Measurements from ENCODE around the gene SEC22B.
"Not testable (repeated sequence)": the region's sequence is repeated elsewhere in the genome, so short reads cannot be mapped to it uniquely, and the experiment has no call there.

Gene SEC22B

GRCh38 chr1:120113134-120113533 is 63.2 kb downstream of the SEC22B start:
- H3K4me3 Mint-ChIP-seq; H3K27me3 Mint-ChIP-seq; H3K27ac Mint-ChIP-seq; H3K36me3 Mint-ChIP-seq (ENCODE audit: low read depth); H3K9me3 Mint-ChIP-seq; intact Hi-C loops (cut with micrococcal nuclease): not testable (repeated sequence)
- H3K4me1 Mint-ChIP-seq (ENCODE audit: low read depth): peaks cover 13% of the 10 kb centered on the region

DNA sequence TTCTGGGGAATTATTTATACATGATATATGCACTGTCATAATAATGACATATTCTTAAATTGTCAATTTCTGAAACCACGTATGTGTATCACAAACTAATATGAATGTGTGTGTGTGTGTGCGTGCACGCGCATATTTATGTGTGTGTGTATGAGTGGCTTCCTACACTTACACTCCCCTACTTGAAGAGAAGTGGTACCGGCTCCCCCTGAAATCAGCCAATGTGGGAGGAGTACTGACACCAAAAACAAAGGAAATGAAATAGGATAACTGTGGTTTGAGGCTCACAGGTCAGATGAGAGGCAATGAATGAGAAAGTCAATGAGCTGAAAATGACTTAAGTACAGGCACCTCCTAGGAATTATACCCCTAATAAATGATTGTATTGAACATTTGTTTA is 64.1 kb downstream of the SEC22B start:
- H3K27ac Mint-ChIP-seq; H3K4me3 Mint-ChIP-seq; intact Hi-C loops (cut with micrococcal nuclease); H3K36me3 Mint-ChIP-seq (ENCODE audit: low read depth); H3K4me1 Mint-ChIP-seq (ENCODE audit: low read depth); H3K9me3 Mint-ChIP-seq; H3K27me3 Mint-ChIP-seq: not testable (repeated sequence)

DNA sequence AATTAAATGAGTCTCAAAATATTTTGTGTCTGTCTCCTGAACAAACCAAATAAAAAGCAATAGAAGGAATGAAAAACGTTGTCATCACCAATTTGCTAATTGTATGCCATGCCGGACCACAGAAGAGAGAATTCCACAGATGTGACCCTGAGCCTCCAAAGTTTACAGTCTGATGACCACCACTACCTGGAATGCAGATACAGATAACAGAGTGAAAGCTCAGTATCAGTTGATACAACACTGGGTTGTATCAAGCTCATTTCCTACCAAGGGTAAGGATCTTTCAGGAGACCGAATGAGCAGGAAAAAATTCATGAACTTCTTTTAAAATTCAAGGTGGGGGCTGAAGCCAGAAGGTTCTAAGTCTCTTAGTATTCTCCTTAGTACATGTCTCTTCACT is 64.5 kb downstream of the SEC22B start:
- H3K27me3 Mint-ChIP-seq; intact Hi-C loops (cut with micrococcal nuclease); H3K27ac Mint-ChIP-seq: not testable (repeated sequence)

GRCh38 chr1:120111008-120111407 is 65.3 kb downstream of the SEC22B start:
- intact Hi-C loops (cut with micrococcal nuclease); H3K36me3 Mint-ChIP-seq (ENCODE audit: low read depth); H3K27ac Mint-ChIP-seq; H3K27me3 Mint-ChIP-seq; H3K9me3 Mint-ChIP-seq; H3K4me1 Mint-ChIP-seq (ENCODE audit: low read depth); H3K4me3 Mint-ChIP-seq: not testable (repeated sequence)

More for the DNA sequence above, 64.5 kb downstream of the SEC22B start:
- not testable (repeated sequence) for H3K36me3 Mint-ChIP-seq (ENCODE audit: low read depth); H3K9me3 Mint-ChIP-seq; H3K4me3 Mint-ChIP-seq; H3K4me1 Mint-ChIP-seq (ENCODE audit: low read depth)

GRCh38 chr1:120109656-120110055 is 66.7 kb downstream of the SEC22B start:
- H3K9me3 Mint-ChIP-seq; H3K27me3 Mint-ChIP-seq; H3K27ac Mint-ChIP-seq; intact Hi-C loops (cut with micrococcal nuclease); H3K36me3 Mint-ChIP-seq (ENCODE audit: low read depth); H3K4me3 Mint-ChIP-seq: not testable (repeated sequence)
- peaks cover 12% of the 10 kb centered on the region for H3K4me1 Mint-ChIP-seq (ENCODE audit: low read depth)

DNA sequence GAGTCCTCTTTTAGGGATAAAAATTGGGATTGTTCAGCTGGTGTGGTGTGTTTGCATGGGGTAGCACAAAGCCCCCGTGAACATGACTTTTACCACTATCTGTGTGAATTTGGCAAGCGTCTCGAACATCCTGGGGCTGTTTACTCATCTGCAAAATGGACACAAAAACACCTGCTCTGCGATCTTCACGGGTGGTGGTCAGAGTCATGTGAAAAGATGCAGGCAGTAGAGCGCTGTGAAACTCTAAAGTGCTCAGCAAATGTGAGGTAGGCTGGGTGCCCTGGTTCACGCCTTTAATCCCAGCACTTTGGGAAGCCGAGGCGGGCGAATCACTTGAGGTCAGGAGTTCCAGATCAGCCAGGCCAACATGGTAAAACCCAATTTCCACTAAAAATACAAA is 67.1 kb downstream of the SEC22B start:
- H3K4me3 Mint-ChIP-seq: not testable (repeated sequence)

DNA sequence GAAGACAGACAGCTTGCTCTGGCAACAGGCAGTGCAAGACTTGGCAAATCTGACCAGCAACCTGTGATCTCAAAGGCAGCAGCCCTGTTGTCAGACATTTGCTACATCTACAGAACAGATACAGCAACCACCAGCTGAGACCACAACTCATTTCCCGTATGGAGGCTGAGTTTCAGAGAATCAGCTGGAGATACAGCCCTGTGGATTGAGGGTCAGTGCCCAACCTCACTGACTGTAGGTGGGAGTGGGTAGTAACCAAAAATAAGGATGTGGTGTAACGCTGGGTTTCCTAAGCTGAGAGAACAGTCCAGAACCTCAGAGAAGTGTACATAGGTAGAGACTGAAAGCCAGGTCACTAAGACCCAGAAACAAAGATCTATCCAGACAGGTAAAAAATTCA is 71.0 kb downstream of the SEC22B start:
- H3K4me1 Mint-ChIP-seq (ENCODE audit: low read depth): peaks cover 12% of the 10 kb centered on the region
- H3K27ac Mint-ChIP-seq; H3K4me3 Mint-ChIP-seq; H3K36me3 Mint-ChIP-seq (ENCODE audit: low read depth); intact Hi-C loops (cut with micrococcal nuclease); H3K27me3 Mint-ChIP-seq; H3K9me3 Mint-ChIP-seq: not testable (repeated sequence)

More for the DNA sequence above, 67.1 kb downstream of the SEC22B start:
- intact Hi-C loops (cut with micrococcal nuclease); H3K27ac Mint-ChIP-seq; H3K36me3 Mint-ChIP-seq (ENCODE audit: low read depth); H3K27me3 Mint-ChIP-seq; H3K9me3 Mint-ChIP-seq: not testable (repeated sequence)
- H3K4me1 Mint-ChIP-seq (ENCODE audit: low read depth): peaks cover 12% of the 10 kb centered on the region

GRCh38 chr1:120103768-120104167 is 72.6 kb downstream of the SEC22B start:
- H3K36me3 Mint-ChIP-seq (ENCODE audit: low read depth); H3K27me3 Mint-ChIP-seq; H3K27ac Mint-ChIP-seq; H3K9me3 Mint-ChIP-seq; H3K4me3 Mint-ChIP-seq; intact Hi-C loops (cut with micrococcal nuclease): not testable (repeated sequence)
- peaks cover 12% of the 10 kb centered on the region for H3K4me1 Mint-ChIP-seq (ENCODE audit: low read depth)

GRCh38 chr1:120101593-120101992 is 74.7 kb downstream of the SEC22B start:
- H3K27me3 Mint-ChIP-seq; intact Hi-C loops (cut with micrococcal nuclease); H3K36me3 Mint-ChIP-seq (ENCODE audit: low read depth); H3K4me3 Mint-ChIP-seq; H3K9me3 Mint-ChIP-seq; H3K27ac Mint-ChIP-seq: not testable (repeated sequence)
- H3K4me1 Mint-ChIP-seq (ENCODE audit: low read depth): peaks cover 17% of the 10 kb centered on the region

Data from dendritic cell treated with granulocyte-macrophage colony-stimulating factor and Interleukin-4, amounts not matched to agents 40 ng/mL and 50 ng/mL, for 4 days (primary cell).